ENCODE data around the gene OR2AT4.
A peak's percentile ranks its signal among the peaks of the same experiment; 100 is the strongest.
"Not testable (repeated sequence)": the region's sequence is repeated elsewhere in the genome, so short reads cannot be mapped to it uniquely, and the experiment has no call there.

OR2AT4 gene

DNA sequence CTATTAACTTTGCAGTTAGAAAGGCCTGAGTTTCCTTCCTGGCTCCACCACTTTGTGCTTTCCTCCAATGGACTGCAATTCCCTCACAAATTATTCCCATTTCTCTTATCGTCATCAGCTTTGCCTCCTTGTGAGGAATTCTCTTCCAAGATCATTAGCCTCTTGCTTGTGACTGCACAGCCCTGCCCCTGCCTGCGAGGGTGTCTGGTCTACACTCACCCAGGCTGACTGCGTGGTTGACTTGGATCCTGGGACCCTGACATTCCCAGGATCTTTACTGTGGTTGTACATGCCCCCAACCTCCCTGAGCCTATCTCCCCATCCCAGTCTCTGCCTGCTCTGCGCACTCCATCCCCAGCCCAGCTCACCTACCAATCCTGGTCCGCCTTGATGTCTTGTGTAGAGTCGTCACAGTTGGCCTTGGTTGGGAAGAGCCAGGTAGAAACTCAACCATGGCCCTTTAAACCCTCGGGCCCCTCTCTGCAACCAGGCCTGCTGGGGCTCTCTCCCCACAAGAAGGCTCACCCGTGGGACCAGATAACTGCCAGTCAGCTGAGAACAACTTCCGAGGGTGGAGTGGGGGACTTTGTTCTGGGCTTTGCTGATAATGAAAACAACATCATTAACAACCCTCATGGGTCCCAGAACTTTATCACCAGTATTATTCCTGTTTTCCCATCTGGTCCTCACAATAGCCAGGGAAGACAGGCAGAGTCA, at the start of gene OR2AT4:
TSS of gene OR2AT4 (minus strand) at position 421 of the 717 bp plus-strand sequence.
- no peak for DNase-seq

DNA sequence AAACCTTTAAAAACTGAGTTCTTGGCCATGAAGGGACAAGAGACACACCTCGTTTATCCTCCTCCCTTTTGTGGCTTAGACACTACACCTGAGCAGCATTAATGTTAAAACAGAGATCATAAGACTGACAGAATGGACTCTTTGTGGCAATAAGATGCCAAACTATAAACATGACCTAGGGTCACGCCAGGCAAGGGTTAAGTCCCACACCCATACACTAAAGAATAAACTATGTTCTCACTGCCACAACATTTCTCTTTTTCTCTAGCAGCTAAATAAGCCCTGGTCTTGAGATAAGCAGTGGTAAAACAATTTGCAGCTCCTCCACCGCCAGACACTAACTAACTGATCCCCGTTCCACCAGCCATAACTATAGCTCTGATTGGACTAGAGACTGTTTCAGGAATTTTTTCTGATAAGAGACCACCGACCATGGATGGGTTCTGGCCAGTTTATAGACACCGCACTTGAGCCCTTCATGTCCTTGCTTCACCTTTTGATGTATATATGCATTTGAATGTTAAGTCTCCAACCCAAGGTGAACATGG, 49.4 kb upstream of the OR2AT4 start:
- no peak for DNase-seq

DNA sequence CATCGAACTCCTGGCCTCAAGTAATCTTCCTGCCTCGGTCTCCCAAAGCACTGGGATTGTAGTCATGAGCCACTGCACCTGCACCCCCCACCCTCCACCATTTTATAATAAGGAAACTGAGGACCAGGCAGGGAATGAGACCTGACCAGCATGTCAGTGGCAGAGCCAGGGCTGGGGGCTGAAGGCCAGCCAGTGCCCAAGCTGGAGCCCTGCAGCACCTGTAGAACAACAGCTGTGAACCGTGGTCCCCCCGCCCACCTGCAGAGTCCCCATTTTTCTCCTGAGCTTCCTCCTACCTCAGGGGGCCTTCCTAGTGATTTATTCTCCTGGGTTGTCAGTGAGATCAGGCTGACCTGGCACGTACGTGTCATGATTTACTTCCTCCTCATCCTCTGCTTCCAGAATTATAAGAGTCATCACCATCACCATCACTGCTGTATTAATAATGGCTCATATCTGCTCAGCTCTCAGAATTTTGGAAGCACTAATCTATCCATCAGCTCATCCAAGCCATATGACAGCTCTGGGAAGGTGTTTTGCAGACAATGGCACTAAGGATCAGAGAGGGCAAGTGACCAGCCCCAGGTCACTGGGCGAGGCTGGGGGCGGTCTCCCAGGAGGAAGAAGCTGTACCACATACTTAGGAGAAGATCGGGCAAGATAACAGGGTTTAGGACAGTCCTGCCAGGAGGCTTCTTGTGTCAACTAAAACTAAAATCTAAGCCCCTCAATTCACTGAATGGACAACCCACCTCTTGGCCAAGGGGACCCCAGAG, 48.7 kb upstream of the OR2AT4 start:
- no peak for DNase-seq

DNA sequence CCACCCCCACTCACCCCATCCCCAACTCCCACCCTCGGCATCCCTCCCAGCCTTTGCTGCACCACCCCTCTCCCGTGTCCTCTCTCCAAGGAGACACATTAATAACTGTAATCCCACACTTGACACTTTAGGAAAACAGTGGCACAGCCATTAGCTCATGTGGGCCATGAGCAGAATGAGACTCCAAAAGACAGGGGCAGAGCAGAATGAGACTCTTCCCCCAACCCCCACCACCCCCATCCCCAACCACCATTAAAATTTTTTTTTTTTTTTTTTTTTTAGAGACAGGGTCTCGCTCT, 48.0 kb upstream of the OR2AT4 start:
- no peak for DNase-seq

DNA sequence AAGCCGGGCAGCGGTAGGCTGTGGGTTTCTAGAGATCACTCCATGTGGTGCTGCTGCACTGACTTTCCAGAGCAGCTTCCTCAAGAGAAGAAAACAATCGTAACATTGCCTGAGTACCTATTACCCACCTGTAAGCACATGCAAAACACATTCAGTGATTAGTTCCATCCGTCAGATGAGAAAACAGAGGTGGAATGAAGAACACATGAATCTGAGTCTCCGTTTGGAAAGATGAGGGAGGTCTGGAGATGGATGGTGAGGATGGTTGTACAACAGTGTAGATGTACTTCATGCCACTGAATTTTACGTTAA, 46.7 kb upstream of the OR2AT4 start:
- DNase-seq, result no peak

DNA sequence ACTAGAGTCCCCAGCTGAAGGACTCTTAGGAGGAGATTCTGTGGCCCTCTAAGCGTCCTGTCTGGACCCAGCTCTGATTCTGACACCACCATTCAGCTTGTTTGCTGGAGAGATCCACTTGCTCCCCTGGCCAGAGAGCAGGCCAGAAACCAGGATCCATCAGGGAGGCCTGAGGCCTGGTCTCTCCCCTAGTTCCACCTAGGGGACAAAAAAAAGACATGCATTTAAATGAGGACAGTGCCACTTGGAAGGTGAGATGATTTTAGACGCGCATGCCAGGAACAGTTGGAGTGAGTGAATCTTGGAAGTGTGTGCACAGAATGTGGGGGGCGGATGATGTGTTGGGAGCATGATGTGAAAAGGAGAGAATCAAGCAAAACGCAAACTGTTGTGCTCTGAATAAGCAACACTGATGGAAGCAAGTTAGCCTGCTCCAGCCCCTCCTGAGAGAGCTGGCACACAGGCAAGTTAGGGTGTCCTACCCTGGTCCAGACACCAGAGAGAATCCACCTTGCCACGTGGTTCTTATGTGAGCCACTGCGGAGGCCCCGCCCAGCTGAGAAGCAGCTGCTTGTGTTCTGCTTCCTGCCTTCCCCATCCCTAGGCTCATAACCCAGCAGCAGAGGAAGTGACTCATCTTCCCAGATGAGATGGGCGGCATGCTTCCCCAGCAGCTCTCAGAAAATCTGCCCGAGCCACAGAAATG, 46.2 kb upstream of the OR2AT4 start:
- DNase-seq, result peak; percentile 96

DNA sequence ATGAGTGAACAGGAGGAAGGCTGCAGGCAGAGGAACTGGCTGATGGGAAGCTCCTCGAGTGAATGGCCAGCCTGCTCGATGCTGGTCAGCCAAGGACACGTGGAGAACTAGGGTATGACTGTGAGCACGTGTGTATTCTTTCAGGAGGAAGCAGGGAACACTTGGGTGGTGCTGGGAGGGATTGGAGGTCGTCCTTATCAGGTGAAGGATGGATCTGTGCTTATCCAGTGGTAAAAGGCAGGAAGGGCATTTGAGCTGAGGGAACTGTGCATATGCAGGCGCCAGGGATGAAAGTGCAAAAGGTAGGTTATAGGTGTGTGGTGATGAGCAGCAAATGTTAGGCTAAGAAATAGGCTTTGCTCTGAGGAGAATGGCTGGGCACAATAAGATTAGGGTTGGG, 44.5 kb upstream of the OR2AT4 start:
- peak; percentile 25 for DNase-seq

DNA sequence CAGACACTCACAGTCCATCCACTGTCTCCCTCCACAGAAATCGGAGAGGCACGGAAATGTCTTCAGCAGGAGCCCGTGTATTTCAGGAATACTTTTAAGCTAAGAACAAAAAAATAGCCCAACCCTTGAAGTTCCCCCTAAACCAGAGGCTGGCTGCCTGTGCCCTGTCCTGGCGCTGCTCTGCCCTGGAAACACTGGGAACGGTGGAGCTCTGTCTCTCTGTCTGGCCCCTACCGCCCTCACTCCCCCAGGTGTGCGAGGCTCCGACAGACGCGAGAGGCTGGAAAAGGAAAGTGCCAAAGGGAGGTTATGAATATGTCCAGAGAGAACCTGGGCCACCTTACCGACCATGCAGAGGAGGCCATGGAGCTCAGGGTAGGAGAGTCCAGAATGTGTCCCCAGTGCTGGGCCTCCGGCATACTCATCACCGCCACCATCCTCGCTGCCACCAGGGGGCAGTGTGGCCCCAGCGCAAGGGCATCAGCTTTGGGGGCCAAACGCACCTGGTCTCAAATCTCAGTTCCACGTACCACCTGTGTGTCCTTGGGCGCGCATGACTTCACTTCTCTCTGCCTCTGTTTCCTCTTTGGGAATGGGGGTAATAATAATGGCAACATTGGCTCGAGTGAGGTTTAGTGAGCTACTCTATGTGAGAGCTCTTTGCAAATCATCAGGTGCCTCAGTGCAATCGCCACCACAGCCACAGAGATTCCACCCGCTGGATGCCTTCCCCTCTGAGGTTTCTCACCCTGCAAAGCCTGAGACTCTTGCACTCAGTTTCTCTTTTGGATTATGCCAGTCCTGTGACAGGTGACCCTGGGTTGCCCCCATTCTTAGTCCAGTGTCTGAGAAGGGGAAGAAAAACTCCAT, 43.8 kb upstream of the OR2AT4 start:
- DNase-seq, result peak; percentile 83

DNA sequence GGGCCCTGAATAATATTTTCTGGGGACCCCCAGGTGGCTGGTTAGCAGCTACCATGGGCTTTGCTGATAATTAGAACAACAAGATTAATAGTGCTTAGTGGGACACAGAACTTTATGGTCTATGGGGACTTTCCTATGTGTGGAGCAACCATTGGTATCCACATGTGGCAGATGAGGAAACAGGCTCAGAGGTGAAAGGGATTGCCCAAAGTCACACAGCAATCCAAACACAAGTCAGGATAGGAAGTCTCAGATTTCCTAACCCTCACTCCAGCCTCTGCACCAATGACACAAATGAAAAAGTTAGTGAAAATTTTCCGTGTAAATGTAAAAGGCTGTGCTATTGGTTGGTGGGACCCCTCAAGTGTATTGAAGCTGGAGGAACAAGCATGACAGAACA, 39.0 kb upstream of the OR2AT4 start:
- DNase-seq, result no peak

DNA sequence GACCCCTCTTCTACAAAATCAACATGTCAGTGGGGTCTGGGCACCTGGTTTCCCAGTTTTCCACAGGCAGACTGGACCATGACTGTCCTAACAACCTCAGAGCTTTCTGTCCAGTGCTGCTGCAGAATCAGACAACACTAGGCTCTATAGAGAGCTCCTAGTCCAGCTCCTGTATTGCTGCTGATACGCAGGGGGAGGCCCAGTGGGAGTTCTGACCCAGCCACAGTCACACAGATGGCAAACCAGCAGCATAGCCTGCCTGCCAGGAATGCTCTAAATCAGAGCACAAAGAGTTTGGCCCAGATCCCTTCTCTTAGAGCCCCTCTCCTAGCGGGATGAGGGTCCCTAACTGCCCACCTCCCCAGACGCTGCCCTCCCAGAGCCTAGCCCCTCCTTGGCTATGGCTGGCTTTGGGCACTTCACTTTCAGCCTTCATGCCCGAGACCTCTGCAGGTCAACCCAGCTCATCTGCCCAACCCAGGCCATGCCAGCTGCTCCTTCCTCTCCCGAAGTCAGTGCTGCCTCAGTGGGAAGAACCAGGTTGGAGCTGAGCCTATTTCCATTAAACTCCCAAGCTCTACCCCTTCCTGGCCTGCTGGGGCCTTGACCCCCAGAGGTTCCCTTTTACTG, 38.5 kb upstream of the OR2AT4 start:
- DNase-seq, result peak; percentile 26

DNA sequence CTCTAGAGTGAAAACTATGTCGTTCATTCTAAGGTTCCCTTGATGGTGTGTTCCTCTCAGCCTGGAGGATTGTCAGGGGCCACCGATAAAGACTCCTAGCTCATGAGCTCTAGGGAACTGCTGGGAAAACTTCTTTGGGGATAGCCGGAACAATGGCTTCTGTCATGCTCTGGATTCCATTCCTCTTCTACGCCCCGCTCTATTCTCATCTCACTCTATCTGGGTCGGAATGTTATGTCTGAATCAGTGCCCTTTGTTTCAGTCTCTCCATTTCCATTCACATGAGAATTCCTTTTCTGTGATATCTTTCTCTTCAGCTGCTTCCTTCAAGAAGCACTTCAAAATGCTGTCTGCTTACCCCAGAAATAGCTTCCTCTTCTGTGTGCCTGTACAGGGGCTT, 37.3 kb upstream of the OR2AT4 start:
- DNase-seq, result peak; percentile 45

DNA sequence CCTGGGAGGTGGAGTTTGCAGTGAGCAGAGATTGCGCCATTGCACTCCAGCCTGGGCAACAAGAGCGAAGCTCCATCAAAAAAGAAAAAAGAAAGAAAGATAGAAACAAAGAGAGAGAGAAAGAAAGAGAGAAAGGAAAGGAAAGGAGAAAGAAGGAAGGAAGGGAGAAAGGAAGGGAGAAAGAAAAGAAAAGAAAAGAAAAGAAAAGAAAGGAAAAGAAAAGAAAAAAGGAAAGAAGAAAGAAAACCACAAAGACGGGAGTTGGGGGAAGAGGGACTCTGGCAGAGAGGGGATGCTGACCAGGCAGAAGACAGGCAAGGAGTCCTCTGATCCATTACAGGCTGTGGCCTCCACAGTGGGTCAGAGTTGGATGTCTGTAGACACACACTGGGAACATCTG, 35.4 kb upstream of the OR2AT4 start:
- no peak for DNase-seq

DNA sequence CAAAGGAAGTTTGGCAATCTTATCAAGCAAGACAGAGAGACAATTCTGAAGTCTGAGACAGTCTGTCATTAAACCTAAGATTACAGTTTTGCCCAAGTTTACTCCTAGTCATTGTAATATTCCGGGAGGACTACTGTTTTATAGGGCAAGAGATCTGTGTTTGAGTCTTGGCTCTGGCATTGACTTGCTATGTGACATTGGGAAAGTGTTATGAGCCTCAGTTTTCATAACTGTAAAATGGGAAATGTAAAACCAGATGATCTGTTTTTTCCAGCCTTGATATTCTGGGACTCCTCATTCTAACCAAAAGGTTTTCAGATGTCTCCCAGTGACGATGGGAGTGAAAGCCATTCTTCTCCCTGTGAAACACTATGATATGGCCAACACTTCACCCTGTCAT, 29.9 kb upstream of the OR2AT4 start:
- DNase-seq, result no peak

DNA sequence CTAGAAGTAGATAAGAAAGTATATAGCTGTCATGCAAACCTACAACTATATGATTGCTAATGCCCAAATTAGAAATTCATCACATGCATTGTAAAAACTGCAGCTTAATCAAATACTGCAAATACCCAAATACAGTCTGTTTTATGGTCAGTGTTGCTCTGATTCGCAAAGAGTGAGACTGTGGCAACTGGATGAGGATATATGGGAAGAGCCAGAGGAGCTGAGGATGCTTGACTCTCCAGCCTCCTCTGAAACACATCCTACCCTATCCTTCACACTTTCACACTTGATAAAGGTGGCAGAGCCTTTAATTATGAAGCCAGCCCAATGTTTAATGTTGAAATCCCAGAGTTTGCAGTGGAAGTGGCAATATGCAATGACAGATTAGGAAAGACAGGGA, 21.9 kb upstream of the OR2AT4 start:
- no peak for DNase-seq

DNA sequence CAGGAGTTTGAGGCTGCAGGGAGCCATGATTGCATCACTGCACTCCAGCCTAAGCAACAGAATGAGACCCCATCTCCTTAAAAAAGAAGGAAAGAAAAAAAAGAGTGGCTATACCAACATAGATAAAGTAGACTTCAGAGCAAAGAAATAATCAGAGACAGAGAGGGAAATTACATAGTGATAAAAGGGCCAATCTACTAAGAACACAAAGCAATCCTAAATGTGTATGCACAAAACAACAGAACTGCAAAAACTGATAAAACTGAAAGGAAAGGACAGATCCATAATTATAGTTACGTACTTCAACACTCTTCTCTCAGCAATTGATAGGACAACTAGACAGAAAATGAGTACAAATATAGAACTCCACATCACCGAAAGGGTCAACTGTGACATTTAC, 17.8 kb upstream of the OR2AT4 start:
- no peak for DNase-seq

DNA sequence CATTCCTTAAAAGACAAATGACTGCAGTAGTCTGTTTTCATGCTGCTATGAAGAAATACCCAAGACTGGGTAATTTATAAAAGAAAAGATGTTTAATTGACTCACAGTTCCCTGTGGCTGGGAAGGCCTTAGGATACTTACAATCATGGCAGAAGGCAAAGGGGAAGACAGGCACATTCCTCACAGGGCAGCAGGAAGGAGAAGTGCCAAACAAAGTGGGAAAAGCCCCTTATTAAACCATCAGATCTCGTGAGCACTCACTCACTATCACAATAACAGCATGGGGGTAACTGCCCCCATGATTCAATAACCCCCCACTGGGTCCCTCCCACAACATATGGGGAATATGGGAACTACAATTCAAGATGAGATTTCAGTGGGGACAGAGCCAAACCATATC, 16.4 kb upstream of the OR2AT4 start:
- no peak for DNase-seq

DNA sequence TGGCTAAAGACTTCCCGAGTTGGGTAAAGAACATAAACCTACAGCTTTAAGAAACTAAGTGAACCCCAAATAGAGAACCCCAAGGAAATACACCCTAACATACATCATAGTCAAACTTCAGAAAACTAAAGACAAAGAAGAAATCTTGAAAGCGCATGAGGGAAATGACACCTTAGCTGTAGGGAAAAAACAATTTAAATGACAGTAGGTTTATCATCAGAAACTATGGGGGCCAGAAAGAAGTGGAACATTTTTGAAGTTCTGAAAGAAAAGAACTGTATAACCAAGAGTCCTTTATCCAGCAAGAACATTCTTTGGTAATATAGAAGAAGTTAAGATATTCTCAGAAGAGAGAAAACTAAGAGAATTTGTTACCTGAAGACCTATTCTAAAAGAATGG, 15.5 kb upstream of the OR2AT4 start:
- no peak for DNase-seq

DNA sequence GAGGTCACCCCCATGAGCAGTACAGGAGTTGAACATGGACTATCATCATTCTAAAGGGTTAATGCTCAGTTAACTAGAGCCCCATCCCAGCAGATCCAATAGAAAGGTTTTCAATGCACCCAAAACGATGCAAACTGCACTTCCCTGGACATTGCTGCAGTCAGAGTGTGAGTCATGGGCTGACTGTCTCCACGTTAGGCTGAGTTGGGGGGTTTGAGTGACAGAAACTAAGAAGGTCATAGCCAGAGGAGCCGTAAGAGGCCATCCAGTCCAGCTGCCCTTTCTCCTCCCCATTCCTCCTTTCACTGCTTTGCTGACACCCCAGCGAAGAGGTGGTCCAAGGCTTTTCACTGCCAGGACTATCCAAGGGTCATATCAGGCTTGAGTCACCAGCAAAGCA, 10.5 kb upstream of the OR2AT4 start:
- DNase-seq, result peak; percentile 73

DNA sequence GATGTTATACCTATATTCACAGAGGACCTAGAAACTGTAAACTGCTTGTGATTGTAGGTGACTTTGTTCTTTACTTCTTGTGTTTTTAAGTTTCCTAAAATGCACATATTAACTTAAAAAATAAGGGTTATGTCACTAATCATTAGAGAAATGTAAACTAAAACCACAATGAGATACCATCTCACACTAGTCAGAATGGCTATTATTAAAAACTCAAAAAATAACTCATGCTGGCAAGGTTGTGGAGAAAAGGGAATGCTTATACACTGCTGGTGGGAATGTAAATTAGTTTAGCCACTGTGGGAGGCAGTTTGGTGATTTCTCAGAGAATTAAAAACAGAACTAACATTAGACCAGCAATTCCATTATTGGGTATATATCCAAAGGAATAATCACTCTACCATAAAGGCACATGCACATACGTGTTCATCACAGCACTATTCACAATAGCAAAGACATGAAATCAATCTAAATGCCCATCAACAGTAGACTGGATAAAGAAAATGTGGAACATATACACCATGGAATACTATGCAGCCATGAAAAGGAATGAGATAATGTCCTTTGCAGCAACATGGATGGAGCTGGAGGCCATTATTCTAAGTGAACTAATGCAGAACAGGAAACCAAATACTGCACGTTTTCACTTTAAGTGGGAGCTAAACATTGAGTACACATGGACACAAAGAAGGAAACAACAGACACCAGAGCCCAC, 9.4 kb upstream of the OR2AT4 start:
- not testable (repeated sequence) for DNase-seq

DNA sequence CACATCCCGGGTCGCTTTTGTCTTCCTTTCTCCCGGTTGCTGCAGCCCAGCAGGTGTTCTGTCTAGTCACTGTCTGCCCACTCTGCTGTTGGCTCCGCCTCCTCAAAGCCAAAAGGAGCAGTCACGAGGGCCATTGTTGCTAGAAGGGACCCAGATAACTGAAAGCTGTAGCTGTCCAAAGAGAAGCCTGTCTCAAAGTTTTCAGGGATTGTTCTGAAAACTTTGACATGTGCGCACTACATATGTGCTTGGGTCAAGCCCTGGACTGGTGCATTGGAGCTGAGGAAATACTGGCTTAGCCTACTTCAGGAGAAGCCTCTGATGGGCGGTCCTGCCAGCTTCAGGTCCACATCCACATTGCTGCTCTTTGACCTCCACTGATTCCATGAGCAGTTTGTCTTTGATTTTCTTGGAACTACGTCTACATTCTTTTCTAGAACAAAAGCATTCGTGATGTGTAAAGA, 8.8 kb upstream of the OR2AT4 start:
- DNase-seq, result peak; percentile 65

DNA sequence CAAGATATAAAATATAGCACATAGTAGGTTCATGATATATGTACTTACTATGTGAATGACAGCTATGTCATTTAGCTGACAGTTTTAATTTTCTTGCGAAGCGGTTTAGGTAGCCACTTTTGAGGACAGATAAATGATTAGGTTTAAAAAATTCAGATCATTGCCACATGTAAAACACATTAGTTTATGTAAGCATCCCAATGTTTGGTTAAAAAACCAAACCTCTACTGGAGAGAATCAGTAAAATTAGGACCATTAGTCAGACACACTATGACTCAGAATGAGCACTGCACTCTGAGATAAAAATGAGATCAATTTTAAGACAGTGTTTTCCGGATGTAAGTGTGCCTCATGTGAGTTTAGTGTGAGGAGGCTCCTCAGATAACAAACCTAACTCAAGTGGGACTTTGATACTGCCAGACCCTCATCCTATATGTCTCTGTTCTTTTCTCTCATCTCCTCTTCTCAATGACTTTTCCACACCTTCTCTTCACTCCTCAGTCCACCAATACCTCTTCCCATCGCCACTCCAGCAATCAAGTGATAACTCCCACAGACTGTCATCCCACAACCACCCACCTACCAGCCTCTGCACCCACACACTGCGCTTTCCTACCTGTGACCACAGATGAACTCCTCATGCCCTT, 6.8 kb upstream of the OR2AT4 start:
- no peak for DNase-seq

Measured in islet precursor cell (in vitro differentiated cells).